ENCODE measurements around the gene SKOR1. TPM values are rescaled to one million over a fixed set of nuclear protein-coding genes. Genes with fewer than 3 reads are reported as not detected.

The SKOR1 gene
- total RNA-seq, 1 donor from 2014 or later, result not detected

DNA sequence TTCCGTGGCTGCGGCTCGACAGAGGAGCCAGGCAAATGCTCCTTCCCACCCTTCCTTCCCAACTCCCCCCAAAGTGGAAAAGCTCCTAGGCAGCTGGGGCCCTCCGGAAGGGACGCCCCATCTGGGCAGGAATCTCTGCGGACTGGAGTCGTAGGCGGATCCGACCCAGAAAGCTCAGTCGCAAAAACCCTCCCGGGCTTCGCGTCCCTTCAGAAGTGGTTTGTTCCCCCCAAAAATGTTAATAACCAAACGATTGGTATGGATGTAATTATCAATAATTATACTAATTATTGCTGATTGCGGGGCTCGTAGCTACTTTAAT, 10.8 kb downstream of the SKOR1 start:
- DNase-seq (ENCODE audit: low read depth) (no peak), FAIRE-seq (no peak)
- Mint-ChIP-seq H3K9me3 (ENCODE audit: unreplicated experiment) (peaks cover 3% of the 10 kb centered on the region), H3K36me3 (ENCODE audit: low read depth, unreplicated experiment) (no peaks in the 10 kb centered on the region), H3K4me1 (ENCODE audit: low read depth, unreplicated experiment) (peaks cover 2% of the 10 kb centered on the region), H3K4me3 (ENCODE audit: unreplicated experiment) (no peak overlapping the region), H3K27me3 (ENCODE audit: low read depth, unreplicated experiment) (peaks cover 58% of the 10 kb centered on the region), H3K27ac (ENCODE audit: unreplicated experiment) (no peak overlapping the region)
- Histone ChIP-seq H3K36me3 (ENCODE audit: insufficient read depth, low read length) (no peaks in the 10 kb centered on the region), H3K4me2 (ENCODE audit: low read length) (peak overlapping the region; percentile 82), H3K4me1 (ENCODE audit: insufficient read depth, low read length) (peaks cover 33% of the 10 kb centered on the region), H2AFZ (ENCODE audit: low read depth, low read length) (peak overlapping the region; percentile 61), H3K4me3 (ENCODE audit: insufficient read depth, low read depth, low read length) (peak overlapping the region; percentile 21), H3K9ac (ENCODE audit: low read length) (peak overlapping the region; percentile 15), H3K79me2 (ENCODE audit: insufficient read depth, low read length) (no peaks in the 10 kb centered on the region), H3K9me3 (ENCODE audit: insufficient read depth, low read depth, low read length) (no peaks in the 10 kb centered on the region), H3K27me3 (ENCODE audit: insufficient read depth, low read length) (peaks cover 70% of the 10 kb centered on the region), H3K27ac (ENCODE audit: low read depth, low read length) (no peak overlapping the region), H4K20me1 (ENCODE audit: insufficient read depth, low read length) (no peaks in the 10 kb centered on the region)
- TF ChIP-seq, protein P1, sequence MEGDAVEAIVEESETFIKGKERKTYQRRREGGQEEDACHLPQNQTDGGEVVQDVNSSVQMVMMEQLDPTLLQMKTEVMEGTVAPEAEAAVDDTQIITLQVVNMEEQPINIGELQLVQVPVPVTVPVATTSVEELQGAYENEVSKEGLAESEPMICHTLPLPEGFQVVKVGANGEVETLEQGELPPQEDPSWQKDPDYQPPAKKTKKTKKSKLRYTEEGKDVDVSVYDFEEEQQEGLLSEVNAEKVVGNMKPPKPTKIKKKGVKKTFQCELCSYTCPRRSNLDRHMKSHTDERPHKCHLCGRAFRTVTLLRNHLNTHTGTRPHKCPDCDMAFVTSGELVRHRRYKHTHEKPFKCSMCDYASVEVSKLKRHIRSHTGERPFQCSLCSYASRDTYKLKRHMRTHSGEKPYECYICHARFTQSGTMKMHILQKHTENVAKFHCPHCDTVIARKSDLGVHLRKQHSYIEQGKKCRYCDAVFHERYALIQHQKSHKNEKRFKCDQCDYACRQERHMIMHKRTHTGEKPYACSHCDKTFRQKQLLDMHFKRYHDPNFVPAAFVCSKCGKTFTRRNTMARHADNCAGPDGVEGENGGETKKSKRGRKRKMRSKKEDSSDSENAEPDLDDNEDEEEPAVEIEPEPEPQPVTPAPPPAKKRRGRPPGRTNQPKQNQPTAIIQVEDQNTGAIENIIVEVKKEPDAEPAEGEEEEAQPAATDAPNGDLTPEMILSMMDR (IDR thresholded peaks at IDR 0.05; ENCODE audit: insufficient read depth, low read depth, low read length), result no peak
- TF ChIP-seq EZH2 (IDR thresholded peaks at IDR 0.05; ENCODE audit: insufficient read depth, low read length), result no peak

- DNase-seq (ENCODE audit: low read depth), result no peak
- Mint-ChIP-seq H3K27me3 (ENCODE audit: low read depth, unreplicated experiment) (peaks cover 54% of the 10 kb centered on the region), H3K9me3 (ENCODE audit: unreplicated experiment) (peaks cover 3% of the 10 kb centered on the region), H3K4me3 (ENCODE audit: unreplicated experiment) (no peak overlapping the region), H3K4me1 (ENCODE audit: low read depth, unreplicated experiment) (peaks cover 4% of the 10 kb centered on the region), H3K27ac (ENCODE audit: unreplicated experiment) (no peak overlapping the region), H3K36me3 (ENCODE audit: low read depth, unreplicated experiment) (no peaks in the 10 kb centered on the region)
- no peak for FAIRE-seq
- Histone ChIP-seq H3K9ac (ENCODE audit: low read length) (no peak overlapping the region), H3K27ac (ENCODE audit: low read depth, low read length) (no peak overlapping the region), H3K27me3 (ENCODE audit: insufficient read depth, low read length) (peaks cover 66% of the 10 kb centered on the region), H2AFZ (ENCODE audit: low read depth, low read length) (no peak overlapping the region), H4K20me1 (ENCODE audit: insufficient read depth, low read length) (no peaks in the 10 kb centered on the region), H3K4me1 (ENCODE audit: insufficient read depth, low read length) (peaks cover 36% of the 10 kb centered on the region), H3K36me3 (ENCODE audit: insufficient read depth, low read length) (no peaks in the 10 kb centered on the region), H3K4me3 (ENCODE audit: insufficient read depth, low read depth, low read length) (peak overlapping the region; percentile 21), H3K79me2 (ENCODE audit: insufficient read depth, low read length) (no peaks in the 10 kb centered on the region), H3K9me3 (ENCODE audit: insufficient read depth, low read depth, low read length) (no peaks in the 10 kb centered on the region), H3K4me2 (ENCODE audit: low read length) (peak overlapping the region; percentile 82)
- TF ChIP-seq, protein P1 (IDR thresholded peaks at IDR 0.05; ENCODE audit: insufficient read depth, low read depth, low read length), result peak; percentile 72
- no peak for TF ChIP-seq EZH2 (IDR thresholded peaks at IDR 0.05; ENCODE audit: insufficient read depth, low read length)
Measured at GRCh38 chr15:67836477-67836876, 11.2 kb downstream of the SKOR1 start.

DNA sequence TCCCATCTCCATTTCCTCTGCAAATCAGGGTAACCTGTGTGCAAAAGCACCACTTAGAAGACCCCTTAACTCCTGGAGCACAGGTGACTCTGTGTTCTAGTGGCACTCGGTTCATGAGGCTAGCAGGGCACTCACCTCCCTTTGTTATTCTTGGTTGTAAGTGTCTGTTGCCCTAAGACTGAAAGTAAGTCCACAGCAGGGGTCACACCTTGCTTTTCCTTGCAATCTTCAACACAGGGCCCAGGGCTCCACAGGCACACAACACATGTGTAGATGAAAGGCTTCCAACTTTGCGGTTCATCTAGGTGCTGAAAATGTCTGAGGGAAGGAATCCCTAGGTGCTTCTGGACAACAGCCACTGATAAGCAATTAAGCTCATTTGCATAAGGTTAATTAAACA, 11.6 kb downstream of the SKOR1 start:
- Histone ChIP-seq H4K20me1 (ENCODE audit: insufficient read depth, low read length) (no peaks in the 10 kb centered on the region), H3K9ac (ENCODE audit: low read length) (no peak overlapping the region), H3K4me1 (ENCODE audit: insufficient read depth, low read length) (peaks cover 36% of the 10 kb centered on the region), H3K4me3 (ENCODE audit: insufficient read depth, low read depth, low read length) (no peak overlapping the region), H3K4me2 (ENCODE audit: low read length) (no peak overlapping the region), H3K27me3 (ENCODE audit: insufficient read depth, low read length) (peaks cover 61% of the 10 kb centered on the region), H3K79me2 (ENCODE audit: insufficient read depth, low read length) (no peaks in the 10 kb centered on the region), H3K36me3 (ENCODE audit: insufficient read depth, low read length) (no peaks in the 10 kb centered on the region), H3K9me3 (ENCODE audit: insufficient read depth, low read depth, low read length) (no peaks in the 10 kb centered on the region), H2AFZ (ENCODE audit: low read depth, low read length) (no peak overlapping the region), H3K27ac (ENCODE audit: low read depth, low read length) (no peak overlapping the region)
- no peak overlapping the region for H3K4me3 Mint-ChIP-seq (ENCODE audit: unreplicated experiment)
- peaks cover 4% of the 10 kb centered on the region for H3K4me1 Mint-ChIP-seq (ENCODE audit: low read depth, unreplicated experiment)
- H3K9me3 Mint-ChIP-seq (ENCODE audit: unreplicated experiment), result peaks cover 3% of the 10 kb centered on the region
- H3K27me3 Mint-ChIP-seq (ENCODE audit: low read depth, unreplicated experiment), result peaks cover 51% of the 10 kb centered on the region
- TF ChIP-seq, protein P1 (IDR thresholded peaks at IDR 0.05; ENCODE audit: insufficient read depth, low read depth, low read length), result no peak
- TF ChIP-seq EZH2 (IDR thresholded peaks at IDR 0.05; ENCODE audit: insufficient read depth, low read length), result no peak
- no peak overlapping the region for H3K27ac Mint-ChIP-seq (ENCODE audit: unreplicated experiment)
- H3K36me3 Mint-ChIP-seq (ENCODE audit: low read depth, unreplicated experiment), result no peaks in the 10 kb centered on the region
- FAIRE-seq (no peak), DNase-seq (ENCODE audit: low read depth) (no peak)
